Loucy (cell line): Measurements from ENCODE around the gene IL11.

Experiments used
- H2AFZ ChIP-seq: fragments of 200-600 bp; sonication (generic); 2 replicates; pipeline ENCODE4 v1.6.0; 2016; ENCODE audit warnings: antibody characterized with exemption, mild to moderate bottlenecking, low read length, moderate library complexity
- H3F3A ChIP-seq: fragments of 200-600 bp; 2 replicates; pipeline ENCODE4 v1.6.0; 2016; ENCODE audit warnings: antibody characterized with exemption, low read depth, mild to moderate bottlenecking
- H3K27me3 ChIP-seq: fragments of 200-600 bp; sonication (generic); 2 replicates; pipeline ENCODE4 v1.6.1; 2014; ENCODE audit warnings: low read length, mild to moderate bottlenecking; ENCODE audit not compliant: insufficient read depth, poor library complexity, severe bottlenecking
- H3K36me3 ChIP-seq: fragments of 200-600 bp; sonication (generic); 2 replicates; pipeline ENCODE4 v1.6.1; 2016; ENCODE audit warnings: low read length; ENCODE audit not compliant: insufficient read depth
- H3K4me1 ChIP-seq: fragments of 200-600 bp; sonication (generic); 2 replicates; pipeline ENCODE4 v1.5.1; 2014; ENCODE audit warnings: low read length, mild to moderate bottlenecking; ENCODE audit not compliant: insufficient read depth, poor library complexity, severe bottlenecking
- H3K4me2 ChIP-seq: fragments of 200-600 bp; sonication (generic); 2 replicates; pipeline ENCODE4 v1.6.0; 2014; ENCODE audit warnings: antibody characterized with exemption, low read length, low read depth, mild to moderate bottlenecking; ENCODE audit not compliant: poor library complexity, severe bottlenecking
- H3K4me3 ChIP-seq: fragments of 200-600 bp; sonication (generic); 2 replicates; pipeline ENCODE4 v1.5.1; 2014; ENCODE audit warnings: low read length, mild to moderate bottlenecking, mixed read lengths; ENCODE audit not compliant: poor library complexity, severe bottlenecking
- H3K79me2 ChIP-seq: fragments of 200-600 bp; sonication (generic); 2 replicates; pipeline ENCODE4 v1.6.1; 2014; ENCODE audit warnings: low read length; ENCODE audit not compliant: insufficient read depth
- H3K9ac ChIP-seq: fragments of 200-600 bp; sonication (generic); 2 replicates; pipeline ENCODE4 v1.6.0; 2014; ENCODE audit warnings: mild to moderate bottlenecking, low read depth, low read length, moderate library complexity; ENCODE audit not compliant: poor library complexity, severe bottlenecking
- H3K9me2 ChIP-seq: fragments of 200-600 bp; sonication (generic); replicated peaks from 2 replicates; pipeline ENCODE4 v1.6.1; 2016; ENCODE audit warnings: low read depth, low read length, mixed read lengths
- H3K9me3 ChIP-seq: fragments of 200-600 bp; sonication (generic); 2 replicates; pipeline ENCODE4 v1.6.1; 2014; ENCODE audit warnings: mild to moderate bottlenecking, antibody characterized with exemption, low read length, low read depth; ENCODE audit not compliant: insufficient read depth
- H4K20me1 ChIP-seq: fragments of 200-600 bp; sonication (generic); 2 replicates; pipeline ENCODE4 v1.6.0; 2014; ENCODE audit warnings: antibody characterized with exemption, low read length, mild to moderate bottlenecking; ENCODE audit not compliant: insufficient read depth, poor library complexity, severe bottlenecking
- CTCF ChIP-seq: fragments of 200-600 bp; sonication (generic); conservative IDR thresholded peaks from 2 replicates; pipeline ENCODE4 v1.5.1; 2014; ENCODE audit warnings: mild to moderate bottlenecking, antibody characterized with exemption, low read length
- EZH2phosphoT487 ChIP-seq: fragments of 200-600 bp; IDR thresholded peaks from 2 replicates; pipeline ENCODE4 v1.6.1; 2018; ENCODE audit warnings: antibody characterized with exemption, mild to moderate bottlenecking, moderate library complexity, borderline replicate concordance

Gene IL11

DNA sequence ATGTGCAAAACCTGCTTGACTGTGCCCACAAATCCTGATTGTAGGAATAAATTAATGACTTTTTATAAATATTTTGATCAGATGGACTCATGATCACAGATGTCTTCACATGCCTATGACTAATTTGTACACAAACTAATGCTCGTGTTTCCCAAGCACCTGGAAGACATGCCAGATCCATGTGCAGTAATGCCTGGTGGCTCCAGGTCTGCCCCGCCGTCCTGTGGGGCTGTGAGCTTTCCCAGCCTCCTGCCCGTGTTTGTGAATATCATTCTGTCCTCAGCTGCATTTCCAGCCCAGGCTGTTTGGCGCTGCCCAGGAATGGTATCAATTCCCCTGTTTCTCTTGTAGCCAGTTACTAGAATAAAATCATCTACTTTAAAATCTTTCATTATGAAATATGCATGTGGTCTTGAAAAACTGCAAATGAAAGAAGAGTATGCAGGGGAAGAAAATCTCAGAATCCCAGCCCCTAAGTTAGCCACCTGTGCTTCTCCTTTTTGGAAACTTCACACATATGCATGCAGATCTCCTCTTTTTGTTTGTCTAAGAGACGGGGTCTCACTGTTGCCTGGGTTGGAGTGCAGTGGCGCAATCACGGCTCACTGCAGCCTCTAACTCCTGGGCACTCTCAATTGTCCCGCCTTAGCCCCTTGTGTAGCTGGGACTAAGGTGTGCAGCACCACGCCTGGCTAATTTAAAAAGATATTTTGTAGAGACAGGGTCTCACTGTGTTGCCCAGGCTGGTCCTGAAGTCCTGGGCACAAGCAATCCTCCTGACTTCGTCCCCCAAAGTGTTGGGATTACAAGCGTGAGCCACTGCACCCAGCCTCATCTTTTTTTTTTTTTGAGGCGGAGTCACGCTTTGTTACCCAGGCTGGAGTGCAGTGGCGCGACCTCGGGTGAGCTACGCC lies 21.7 kb upstream of the IL11 start:
- Histone ChIP-seq H3K9ac (no peak overlapping the region), H2AFZ (no peak overlapping the region), H3K36me3 (peaks cover 23% of the 10 kb centered on the region; the same call in 1 of the 2 replicates), H3K4me1 (peaks cover 24% of the 10 kb centered on the region), H3K4me2 (no peak overlapping the region), H4K20me1 (peaks cover 47% of the 10 kb centered on the region), H3K4me3 (no peak overlapping the region), H3F3A (no peaks in the 10 kb centered on the region), H3K9me3 (no peaks in the 10 kb centered on the region), H3K9me2 (no peaks in the 10 kb centered on the region), H3K27me3 (no peaks in the 10 kb centered on the region), H3K79me2 (peaks cover 34% of the 10 kb centered on the region)
- TF ChIP-seq CTCF (no peak), EZH2phosphoT487 (no peak)

DNA sequence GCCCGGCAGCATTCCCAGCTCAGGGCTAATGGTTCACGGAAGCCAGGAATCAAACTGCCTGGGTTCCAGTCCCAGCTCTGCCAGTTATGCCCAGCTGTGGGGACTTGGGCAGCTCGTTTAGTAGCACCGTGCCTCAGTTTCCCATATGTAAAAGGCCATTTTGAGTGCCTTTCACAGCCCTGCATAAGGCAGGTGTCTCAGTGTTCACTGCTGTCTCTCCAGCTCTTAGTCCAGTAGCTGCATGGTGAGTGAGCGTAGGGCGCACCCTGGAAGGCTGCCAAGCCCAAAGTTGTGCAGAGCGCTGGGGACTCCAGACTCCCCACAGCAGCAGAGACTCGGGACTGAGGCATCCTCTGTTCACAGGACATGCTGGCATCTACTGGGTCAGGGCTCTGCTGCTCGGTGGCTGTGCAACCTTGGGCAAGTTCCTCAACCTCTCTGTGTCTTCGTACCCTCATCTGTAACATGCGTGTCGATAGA lies 21.0 kb upstream of the IL11 start:
- no peak overlapping the region for H3K4me2 ChIP-seq
- H2AFZ ChIP-seq = no peak overlapping the region
- peaks cover 23% of the 10 kb centered on the region; the same call in 1 of the 2 replicates for H3K36me3 ChIP-seq
- H3K4me3 ChIP-seq = no peak overlapping the region
- peaks cover 54% of the 10 kb centered on the region for H4K20me1 ChIP-seq
- no peaks in the 10 kb centered on the region for H3K9me2 ChIP-seq
- H3K9ac ChIP-seq = no peak overlapping the region
- no peaks in the 10 kb centered on the region for H3K27me3 ChIP-seq
- H3F3A ChIP-seq = no peaks in the 10 kb centered on the region
- TF ChIP-seq CTCF = no peak
- no peaks in the 10 kb centered on the region for H3K9me3 ChIP-seq
- H3K4me1 ChIP-seq = peaks cover 30% of the 10 kb centered on the region
- peaks cover 42% of the 10 kb centered on the region for H3K79me2 ChIP-seq

GRCh38 chr19:55390461-55390880 lies 20.2 kb upstream of the IL11 start:
- Histone ChIP-seq H3K4me2 (peak overlapping the region; percentile 100), H3K9ac (no peak overlapping the region)

More at GRCh38 chr19:55390461-55390880, 20.2 kb upstream of the IL11 start:
- Histone ChIP-seq H2AFZ (no peak overlapping the region), H3K27me3 (no peaks in the 10 kb centered on the region), H3K79me2 (peaks cover 47% of the 10 kb centered on the region), H3K36me3 (peaks cover 23% of the 10 kb centered on the region; the same call in 1 of the 2 replicates), H3K9me3 (no peaks in the 10 kb centered on the region), H3K4me1 (peaks cover 30% of the 10 kb centered on the region), H3K4me3 (no peak overlapping the region), H3F3A (no peaks in the 10 kb centered on the region), H3K9me2 (no peaks in the 10 kb centered on the region), H4K20me1 (peaks cover 58% of the 10 kb centered on the region)
- TF ChIP-seq CTCF (no peak), EZH2phosphoT487 (no peak)
